DMS53 (cell line): Measurements from ENCODE around the gene TBC1D5.
"Not testable (repeated sequence)": the region's sequence is repeated elsewhere in the genome, so short reads cannot be mapped to it uniquely, and the experiment has no call there.

Experiments
- DNase-seq: peaks from one replicate; lab custom pipeline; 2025; lab: John Stamatoyannopoulos, UW

TBC1D5 gene

DNA sequence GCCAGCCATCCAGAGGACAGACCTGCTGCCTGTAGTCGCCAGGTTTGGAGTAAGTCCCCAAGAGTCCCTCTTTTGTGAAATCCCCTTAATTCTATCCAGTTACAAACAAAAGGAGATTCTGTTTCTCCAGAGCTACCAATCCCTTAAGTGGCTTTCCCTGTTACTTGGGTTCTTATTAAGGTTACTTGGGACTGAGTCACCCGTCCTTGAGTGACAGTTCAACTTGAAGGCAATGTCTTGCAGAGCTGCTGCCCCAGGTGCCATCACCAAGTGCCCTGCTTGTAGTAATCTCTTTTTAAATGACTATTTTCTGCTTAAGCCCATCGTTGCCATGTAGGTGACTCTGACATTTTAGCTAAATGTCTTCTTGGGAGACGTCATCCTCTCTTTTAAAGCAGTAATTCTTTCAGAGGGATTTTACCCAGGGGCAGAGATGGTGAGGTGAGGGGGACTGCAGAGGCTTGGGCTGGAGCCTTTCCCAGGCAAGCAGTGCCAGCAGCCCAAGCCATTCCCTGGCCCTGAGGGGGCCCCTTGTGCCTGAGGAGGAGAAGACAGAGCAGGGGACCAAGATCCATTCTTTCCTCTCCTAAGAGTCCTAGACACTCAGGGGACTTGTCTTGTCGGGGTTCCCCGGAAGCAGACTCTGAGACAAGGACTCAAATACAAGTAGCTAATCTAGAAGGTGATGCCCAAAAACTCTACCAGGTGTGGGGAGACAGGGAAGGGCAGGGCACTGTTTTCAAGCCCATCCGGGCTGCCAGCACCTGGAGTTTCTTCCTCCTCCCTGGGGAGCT lies 604.0 kb downstream of the TBC1D5 start:
- DNase-seq: no peak

DNA sequence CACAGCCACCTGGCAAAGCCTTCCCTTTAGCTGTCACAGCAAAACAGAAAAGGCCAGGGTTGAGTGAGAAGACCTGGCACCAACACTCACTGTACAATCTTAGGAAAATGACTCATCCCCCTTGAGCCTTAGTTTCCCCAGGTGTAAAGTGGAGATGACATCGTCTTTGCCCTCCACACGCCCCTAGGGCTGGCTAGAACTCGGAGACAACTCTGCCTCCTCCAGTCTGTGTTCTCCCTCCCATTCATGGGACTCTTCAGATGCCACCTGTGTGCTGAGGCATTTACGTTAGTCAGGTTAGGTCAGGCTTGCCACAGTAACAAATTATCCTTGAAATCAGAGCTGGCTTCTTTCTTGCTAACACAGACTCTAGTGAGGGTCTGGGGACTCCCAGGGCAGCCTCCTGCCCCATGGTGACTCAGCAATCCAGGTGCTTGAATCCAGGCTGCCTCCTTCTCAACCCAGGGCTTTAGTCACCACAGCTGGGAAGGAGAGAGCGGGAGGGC lies 605.1 kb downstream of the TBC1D5 start:
- DNase-seq: no peak

DNA sequence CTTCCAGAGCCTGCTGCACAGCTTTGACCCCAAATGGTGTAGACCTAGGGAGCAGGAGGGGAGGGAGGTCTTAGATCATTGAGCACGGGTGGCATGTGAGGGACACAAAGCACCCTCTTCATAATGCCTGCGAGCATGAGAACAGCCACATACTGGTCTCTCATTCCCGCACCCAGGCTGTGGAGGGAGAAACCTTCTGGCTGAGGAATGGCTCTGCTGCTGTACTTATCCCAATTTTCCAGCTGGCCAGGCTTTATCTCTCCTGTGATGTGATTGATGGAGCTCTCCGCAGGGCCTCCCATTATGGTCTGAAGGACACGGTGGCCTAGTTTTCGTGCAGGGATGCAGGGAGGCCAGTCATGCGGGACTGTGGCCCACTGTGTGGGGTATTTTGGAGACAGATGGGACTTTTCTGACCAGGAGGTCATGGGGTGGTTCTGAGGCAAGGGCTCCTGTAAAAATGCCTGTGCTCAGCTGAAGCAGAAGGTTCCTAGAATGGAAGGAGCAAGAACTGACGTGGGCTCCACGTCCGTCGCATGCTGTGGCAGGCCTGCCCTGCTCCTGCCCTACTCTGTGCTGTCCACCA lies 606.2 kb downstream of the TBC1D5 start:
- DNase-seq: no peak

DNA sequence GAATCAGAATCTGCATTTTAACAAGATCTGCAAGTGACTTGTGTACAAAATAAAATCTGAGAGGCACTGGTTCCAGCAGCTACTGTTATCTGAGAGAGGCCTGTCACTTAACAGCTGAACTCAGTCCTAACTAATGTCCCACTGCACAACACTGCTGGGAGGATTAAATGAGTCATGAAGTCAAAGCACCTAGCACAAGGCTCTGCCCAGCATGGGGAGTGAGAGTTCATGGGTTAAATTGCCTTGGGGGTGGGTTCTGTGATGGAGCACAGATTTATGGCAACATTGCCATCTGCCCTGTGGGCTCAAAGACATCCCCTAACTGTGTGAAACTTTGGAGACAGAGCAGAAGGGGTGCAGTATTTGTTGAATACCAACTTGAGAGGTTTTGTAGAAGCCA lies 606.7 kb downstream of the TBC1D5 start:
- no peak for DNase-seq

DNA sequence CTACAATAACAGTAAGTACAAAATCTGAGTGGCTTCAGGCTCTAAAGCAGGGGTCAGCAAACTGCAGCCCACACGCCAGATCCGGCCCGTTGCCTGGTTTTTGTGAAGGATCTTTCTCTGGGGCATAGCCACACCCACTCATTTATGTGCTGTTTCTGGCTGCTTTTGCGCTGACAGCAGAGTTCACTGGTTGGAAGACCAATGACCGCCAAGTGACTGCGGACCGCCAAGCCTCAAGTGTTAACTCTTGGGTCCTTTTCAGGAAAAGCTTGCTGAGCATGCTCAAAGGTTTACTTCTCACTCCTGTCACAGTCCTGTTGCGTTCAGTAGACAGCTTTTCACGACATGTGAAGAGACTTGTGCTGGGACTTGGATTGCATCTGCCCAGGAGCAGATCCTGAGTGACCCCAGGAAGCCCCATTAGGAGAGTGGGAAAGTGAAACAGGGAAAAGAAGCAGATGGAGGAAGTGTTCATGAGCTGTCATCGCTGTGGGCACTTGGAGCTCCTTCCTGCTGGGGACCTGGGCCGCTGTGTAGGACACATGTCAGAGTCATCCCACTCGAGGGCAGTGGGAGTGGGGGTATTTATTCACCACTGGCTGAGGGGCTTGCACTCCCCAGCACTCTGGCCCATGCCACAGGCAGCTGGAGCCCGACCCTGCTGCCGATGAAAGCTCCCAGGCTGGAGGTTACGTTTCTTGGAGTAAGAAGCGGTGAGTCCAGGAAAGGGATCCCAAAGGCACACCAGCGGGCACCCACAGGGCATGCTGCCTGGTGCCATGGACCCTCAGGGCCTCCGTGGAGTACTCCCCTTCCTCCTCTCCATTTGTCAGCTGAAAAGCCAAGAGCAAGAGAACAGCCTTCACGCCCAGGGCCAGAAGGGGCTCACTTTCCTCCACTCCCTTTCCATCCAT lies 608.5 kb downstream of the TBC1D5 start:
- DNase-seq: no peak

DNA sequence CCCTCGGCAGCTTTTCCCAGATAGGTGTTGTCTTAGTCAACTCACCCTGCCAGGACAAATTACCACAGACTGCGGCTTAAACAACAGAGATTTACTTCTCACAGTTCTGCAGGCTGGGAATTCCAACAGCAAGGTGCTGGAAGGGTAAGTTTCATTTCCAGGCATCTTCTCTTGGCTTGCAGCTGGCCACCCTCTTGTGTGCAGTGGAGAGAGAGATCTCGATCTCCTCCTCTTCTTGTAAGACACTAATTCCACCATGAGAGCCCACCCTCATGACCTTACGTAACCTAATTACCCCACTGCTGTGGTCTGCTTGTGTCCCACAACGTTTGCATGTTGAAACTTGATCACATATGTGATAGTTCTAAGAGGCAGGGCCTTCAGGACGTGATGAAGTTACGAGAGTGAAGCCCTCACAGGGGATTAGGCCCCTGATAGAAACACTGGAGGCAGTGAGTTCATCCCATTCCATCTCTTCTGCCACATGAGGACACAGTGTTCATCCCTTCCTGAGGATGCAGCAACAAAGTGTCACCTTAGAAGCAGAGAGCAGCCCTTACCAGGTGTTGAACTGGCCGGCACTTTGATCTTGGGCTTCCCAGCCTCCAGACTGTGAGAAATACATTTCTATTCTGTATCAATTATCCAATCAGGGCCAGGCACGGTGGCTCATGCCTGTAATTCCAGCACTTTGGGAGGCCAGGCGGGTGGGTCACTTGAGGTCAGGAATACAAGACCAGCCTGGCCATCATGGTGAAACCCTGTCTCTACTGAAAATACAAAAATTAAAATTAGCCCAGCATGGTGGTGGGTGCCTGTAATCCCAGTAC lies 609.9 kb downstream of the TBC1D5 start:
- DNase-seq: no peak

DNA sequence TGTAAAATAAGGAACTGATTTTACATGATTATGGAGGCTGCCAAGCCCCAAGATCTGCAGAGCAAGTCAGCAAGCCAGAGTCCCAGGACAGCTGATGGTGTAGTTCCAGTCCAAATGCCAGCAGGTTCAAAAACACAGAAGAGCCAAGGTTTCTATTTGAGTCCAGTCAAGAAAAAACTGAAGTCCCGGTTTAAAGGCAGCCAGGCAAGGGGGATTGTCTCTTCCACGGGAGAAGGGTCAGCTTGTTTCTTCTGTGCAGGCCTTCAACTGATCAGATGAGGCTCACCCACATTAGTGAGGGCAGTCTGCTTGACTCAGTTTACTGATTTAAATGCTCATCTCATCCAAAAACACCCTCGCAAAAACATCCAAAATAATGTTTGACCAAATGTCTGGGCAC lies 611.5 kb downstream of the TBC1D5 start:
- no peak for DNase-seq

DNA sequence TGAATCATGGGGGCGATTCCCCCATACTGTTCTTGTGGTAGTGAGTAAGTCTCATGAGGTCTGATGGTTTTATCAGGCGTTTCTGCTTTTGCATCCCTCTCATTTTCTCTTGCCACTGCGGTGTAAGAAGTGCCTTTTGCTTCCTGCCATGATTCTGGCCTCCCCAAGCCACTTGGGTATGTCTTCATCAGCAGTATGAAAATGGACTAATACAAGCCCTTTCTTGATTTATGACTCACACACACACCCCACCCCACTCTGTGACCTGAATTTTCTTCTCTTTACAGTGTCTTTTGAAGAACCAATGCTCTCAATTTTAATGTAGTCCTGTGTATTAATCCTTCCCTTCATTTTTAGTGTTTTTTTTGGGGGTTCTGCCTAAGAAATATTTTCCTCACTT lies 612.9 kb downstream of the TBC1D5 start:
- DNase-seq: no peak

DNA sequence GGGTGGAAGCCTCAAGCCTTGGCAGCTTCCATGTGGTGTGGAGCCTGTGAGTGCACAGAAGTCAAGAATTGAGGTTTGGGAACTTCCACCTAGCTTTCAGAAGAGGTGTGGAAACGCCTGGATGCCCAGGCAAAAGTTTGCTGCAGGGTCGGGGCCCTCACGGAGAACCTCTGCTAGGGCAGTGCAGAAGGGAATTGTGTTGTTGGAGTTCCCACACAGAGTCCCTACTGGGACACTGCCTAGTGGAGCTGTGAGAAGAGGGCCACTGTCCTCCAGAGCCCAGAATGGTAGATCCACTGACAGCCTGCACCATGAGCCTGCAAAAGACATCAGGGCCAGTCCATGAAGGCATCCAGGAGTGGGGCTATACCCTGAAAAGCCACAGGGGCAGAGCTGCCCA lies 613.8 kb downstream of the TBC1D5 start:
- DNase-seq: not testable (repeated sequence)

DNA sequence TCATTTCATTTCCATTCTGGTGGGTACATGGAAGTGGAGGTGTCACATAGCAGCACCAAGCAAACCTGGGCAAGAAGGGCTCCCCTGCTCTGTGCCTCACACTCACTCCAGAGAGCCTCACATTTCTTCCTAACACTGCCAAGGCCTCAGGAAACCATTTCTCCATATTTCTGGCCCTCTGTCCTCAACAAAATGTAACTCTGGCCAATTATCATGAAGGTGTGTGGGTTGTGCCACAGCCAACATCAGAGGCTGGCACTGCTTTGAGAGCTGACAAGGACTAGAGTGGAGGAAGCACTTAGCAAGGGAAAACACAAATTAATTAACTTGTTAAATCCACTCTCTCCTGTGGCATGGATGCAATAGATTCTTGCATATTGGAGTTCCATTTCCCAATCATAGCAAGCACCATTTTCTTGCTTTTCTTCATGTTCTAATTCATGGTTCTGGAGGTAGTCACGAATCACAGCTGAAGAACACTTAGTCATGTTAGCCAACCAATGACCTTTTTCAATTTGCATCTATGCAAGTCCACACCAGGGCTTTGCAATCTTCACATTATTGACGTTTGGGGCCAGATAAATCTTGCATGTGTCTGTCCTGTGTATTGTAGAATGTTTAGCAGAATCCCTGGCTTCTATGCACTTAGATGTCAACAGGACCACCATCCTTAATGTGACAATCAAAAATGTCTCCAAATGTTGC lies 616.5 kb downstream of the TBC1D5 start:
- DNase-seq: no peak

DNA sequence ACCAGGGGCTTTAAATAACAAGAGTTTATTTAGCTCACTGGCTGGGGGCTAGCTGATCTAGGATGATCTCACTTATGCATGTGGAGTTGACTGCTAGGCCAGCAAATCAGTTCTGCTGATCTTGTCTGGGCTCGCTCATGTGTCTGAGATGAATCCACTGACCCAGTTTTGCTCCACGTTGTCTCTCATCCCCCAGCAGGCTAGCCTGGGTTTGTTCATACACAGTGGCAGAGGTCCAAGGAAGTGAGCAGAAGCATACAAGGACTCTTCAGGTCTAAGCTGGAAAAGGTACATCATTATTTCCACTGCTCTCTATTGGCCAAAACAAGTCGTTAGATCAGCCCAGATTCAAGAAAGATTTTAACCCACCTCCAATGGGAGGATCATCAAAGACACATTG lies 619.7 kb downstream of the TBC1D5 start:
- no peak for DNase-seq

DNA sequence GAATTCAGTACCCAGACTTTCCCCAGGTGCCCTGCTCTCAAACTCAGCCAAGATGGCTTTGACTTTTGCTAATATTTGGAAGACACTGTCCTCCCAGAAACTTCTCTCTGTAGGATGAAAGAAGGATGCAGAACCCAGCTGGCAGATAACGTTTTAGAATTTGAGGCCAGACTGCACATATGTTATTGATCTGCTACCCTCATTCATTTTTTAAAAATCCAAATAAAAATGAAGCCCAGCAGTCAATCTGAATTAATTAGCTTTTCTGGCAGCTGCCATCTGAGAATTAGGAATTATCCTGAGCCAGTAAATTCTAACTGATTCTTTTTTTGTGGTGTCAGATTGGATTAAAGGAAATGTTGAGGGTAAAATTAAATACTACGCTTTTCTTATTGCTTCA lies 621.1 kb downstream of the TBC1D5 start:
- no peak for DNase-seq

DNA sequence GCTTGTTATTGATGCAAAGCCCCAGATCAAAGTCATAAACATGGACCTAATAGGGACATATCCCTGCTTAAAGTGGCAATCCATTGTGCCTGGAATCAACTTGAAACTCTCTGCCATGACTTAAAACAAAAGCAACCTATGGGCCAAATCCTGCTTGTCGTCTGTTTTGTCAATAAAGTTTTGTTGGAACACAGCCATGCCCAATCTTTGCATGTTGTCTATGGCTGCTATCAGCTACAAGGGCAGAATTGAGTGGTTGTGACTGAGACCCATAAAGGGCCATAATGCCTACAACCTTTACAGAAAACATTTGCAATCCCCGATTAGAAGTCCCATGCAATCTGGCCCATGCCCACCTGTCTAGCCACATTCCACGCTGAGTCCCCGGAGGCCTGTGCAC lies 622.3 kb downstream of the TBC1D5 start:
- no peak for DNase-seq

DNA sequence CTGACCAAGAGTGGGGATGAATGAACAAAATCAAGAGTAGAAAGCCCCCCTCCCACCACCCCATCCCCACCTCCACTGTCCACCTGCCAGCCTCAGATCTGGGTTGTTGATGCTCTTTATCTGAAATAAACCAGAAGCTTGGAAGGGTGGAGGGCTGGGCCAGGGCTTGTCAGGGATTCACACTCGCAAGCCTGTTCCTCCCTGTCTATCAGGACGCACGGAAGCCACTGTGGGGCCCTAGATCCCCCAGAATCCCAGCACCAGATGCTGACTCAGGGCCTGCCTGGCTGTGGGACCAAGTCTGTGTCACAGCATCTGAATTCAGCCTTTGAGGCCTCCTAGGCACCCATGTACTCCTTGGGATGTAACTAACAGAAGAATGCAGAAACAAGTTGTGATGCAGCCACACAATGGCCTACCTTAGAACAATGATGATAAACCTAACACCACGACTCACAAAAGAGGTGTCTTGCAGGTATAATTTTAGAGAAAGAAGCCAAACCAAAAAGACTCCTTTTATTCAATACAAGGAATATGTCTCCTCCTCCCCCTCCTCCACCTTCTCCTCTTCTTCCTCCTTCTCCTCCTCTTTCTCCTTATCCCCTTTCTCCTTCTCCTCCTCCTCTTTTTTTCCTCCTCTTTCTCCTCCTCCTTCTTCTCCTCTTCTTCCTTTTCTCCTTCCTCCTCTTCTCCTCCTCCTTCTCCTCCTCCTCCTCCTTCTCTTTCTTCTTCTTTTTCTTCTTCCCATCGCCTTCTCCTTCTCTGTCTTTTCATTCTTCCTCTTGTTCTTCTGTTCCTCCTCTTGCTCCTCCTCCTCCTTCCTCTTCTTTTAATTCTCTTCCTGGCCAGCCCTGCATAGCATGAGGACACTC lies 623.0 kb downstream of the TBC1D5 start:
- no peak for DNase-seq

DNA sequence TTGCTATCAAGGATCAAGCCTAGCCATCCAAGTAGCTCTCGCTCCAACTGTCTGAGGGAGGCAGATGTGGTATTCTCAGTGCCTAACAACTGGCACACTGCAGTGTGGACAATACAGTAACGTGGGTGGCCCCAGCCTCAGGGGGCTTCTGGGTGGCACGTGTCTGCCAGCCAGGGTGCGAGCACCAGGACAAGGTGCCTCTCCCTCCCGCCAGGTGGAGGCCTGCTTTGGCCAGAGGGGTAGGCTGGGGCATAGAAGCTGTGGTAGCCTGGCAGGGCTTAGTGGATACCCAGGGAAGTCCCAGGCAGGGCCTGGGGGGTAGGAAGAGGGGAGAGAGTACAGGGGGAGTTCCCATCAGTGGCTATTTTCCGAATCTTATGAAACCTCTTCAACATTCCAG lies 623.7 kb downstream of the TBC1D5 start:
- DNase-seq: no peak

DNA sequence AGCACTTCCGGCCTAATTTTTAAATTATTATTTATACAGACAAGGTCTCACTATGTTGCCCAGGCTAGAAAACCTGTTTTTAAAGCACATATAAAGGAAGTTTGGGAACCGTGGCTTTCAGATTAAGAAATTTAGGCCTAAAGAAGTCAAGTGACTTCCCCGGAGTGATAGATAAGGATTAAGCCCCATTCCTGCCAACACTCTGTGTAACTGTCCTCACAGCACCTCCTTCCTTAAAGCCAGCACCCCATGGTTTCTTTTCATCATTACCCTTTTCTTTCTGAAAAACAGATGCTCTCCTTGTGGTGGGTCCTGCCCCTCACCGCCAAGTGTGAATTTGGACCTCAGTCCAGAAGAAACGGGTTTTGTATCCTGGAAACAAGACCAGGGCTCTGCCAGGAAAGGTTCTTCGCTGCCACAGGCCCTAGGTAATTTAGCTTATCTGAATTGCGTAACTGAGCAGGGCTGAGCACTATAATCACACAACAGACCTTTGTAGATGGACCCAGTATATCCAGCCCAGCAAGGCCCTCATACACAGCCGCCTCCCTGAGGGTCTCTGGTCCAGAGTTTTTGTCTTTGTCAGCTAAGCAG lies 626.3 kb downstream of the TBC1D5 start:
- no peak for DNase-seq

DNA sequence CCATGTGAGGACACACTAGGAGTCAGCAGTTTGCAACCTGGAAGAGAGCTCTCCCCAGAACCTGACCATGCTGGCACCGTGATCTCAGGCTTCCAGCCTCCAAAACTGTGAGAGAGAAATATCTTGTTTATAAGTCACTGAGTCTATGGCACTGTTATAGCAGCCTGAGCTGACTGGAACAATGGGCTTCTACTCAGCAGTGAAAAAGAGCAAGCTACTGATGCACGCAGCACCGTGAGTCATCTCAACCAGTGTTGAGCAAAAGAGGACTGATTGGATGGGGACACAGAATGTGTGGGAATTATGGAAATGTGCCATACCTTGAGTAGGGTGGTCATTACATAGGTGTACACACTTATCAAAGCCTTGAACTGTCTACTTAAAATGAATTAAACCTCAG lies 627.2 kb downstream of the TBC1D5 start:
- no peak for DNase-seq

DNA sequence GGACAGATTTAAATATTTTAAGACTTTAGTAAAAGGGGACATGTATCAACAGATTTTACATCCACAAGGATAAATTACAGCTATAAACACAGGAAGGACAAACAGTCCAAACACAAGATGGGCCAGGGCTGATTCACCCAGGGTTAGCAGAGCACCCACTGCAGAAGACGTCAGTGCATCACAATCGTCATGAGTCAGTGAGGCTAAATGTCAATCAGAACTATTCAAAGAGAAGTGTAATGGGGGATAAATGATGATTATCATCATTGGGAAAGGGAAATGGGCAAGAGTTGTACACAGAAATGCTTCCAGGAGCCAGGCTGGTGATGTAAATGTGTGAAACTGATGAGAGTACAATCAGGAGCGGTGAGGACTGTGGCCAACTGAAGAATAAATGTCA lies 630.8 kb downstream of the TBC1D5 start:
- no peak for DNase-seq

DNA sequence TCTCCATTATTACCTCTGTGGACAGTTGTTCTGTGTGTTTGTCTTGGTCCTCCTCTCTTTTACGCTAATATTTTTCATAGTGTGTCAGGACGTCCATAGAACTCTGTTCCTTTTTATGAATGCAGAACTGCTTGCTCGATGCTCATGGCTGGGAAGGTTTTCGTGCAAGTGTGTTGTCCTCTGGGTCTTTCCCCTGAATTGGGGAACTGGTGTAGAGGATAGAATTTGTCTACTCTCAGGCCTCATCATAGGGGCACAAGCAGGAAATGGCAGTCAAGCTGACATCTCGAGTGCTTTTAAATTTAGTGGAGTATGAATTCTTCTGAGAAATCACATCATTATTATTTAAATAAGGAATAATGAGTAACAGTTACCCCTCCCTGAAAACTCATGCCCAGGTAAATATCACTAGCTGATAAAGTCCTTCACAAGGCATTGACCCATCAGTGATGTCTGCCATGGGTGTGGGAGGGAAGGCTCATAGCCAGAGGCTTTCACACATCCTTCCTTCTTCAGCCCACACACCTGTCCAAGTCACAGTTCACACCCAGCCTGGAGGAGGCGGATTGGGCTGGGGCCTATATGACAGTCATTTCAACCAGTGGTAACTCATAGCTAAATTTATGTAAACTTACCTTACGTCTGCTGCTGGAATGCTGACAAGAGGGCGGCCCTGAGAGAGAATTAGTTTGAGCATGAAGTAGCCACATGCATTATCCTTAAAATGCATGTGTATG lies 631.6 kb downstream of the TBC1D5 start:
- DNase-seq: no peak
